H9 (cell line): Measurements from ENCODE around the gene ITGA11. TPM values are rescaled to one million over a fixed set of nuclear protein-coding genes. Genes with fewer than 3 reads are reported as not detected.

Experiments
- DNase-seq: peaks from one replicate; pipeline ENCODE4 v3.0.0-alpha.2; 2017
- H2AFZ ChIP-seq: one replicate; pipeline ENCODE4 v1.6.1; 2013; ENCODE audit warnings: mild to moderate bottlenecking, low read length, control low read depth, moderate library complexity
- H2AK5ac ChIP-seq: 2 replicates; pipeline ENCODE4 v1.6.1; 2013; ENCODE audit warnings: low read length, control low read depth, mixed read lengths; ENCODE audit not compliant: insufficient read length
- H2BK120ac ChIP-seq: one replicate; pipeline ENCODE4 v1.6.1; 2013; ENCODE audit warnings: low read depth, mild to moderate bottlenecking, low read length, control low read depth, inconsistent platforms; ENCODE audit not compliant: poor library complexity, severe bottlenecking
- H2BK12ac ChIP-seq: 2 replicates; pipeline ENCODE4 v1.6.1; 2013; ENCODE audit warnings: low read length, control low read depth, mixed read lengths, low read depth; ENCODE audit not compliant: insufficient read length
- H2BK15ac ChIP-seq: 2 replicates; pipeline ENCODE4 v1.6.1; 2013; ENCODE audit warnings: low read depth, low read length, control low read depth
- H2BK20ac ChIP-seq: one replicate; pipeline ENCODE4 v1.6.1; 2013; ENCODE audit warnings: low read depth, mild to moderate bottlenecking, low read length, control low read depth, inconsistent platforms; ENCODE audit not compliant: poor library complexity, severe bottlenecking
- H2BK5ac ChIP-seq: 2 replicates; pipeline ENCODE4 v1.6.1; 2013; ENCODE audit warnings: low read length, control low read depth, mixed read lengths; ENCODE audit not compliant: insufficient read length
- H3K14ac ChIP-seq: 2 replicates; pipeline ENCODE4 v1.6.1; 2013; ENCODE audit warnings: low read length, control low read depth; ENCODE audit not compliant: insufficient read depth
- H3K18ac ChIP-seq: 2 replicates; pipeline ENCODE4 v1.6.1; 2013; ENCODE audit warnings: low read depth, mild to moderate bottlenecking, mixed read lengths, low read length, control low read depth; ENCODE audit not compliant: insufficient read length
- H3K23ac ChIP-seq: 2 replicates; pipeline ENCODE4 v1.6.1; 2013; ENCODE audit warnings: low read length, control low read depth, mixed read lengths, low read depth; ENCODE audit not compliant: insufficient read length
- H3K23me2 ChIP-seq: 2 replicates; pipeline ENCODE4 v1.6.1; 2013; ENCODE audit warnings: low read depth, mild to moderate bottlenecking, mixed read lengths, low read length, control low read depth; ENCODE audit not compliant: insufficient read length, poor library complexity, severe bottlenecking
- H3K27ac ChIP-seq: 2 replicates; pipeline ENCODE4 v1.5.1; 2013; ENCODE audit warnings: low read length, control low read depth, mixed read lengths, low read depth; ENCODE audit not compliant: insufficient read length
- H3K27me3 ChIP-seq: 2 replicates; pipeline ENCODE4 v1.6.1; 2013; ENCODE audit warnings: low read length, control low read depth, inconsistent platforms; ENCODE audit not compliant: insufficient read depth
- H3K4ac ChIP-seq: 2 replicates; pipeline ENCODE4 v1.6.1; 2013; ENCODE audit warnings: low read depth, mild to moderate bottlenecking, control low read depth, inconsistent platforms, low read length, moderate library complexity
- H3K4me1 ChIP-seq: 2 replicates; pipeline ENCODE4 v1.6.1; 2013; ENCODE audit warnings: low read length, control low read depth, inconsistent platforms; ENCODE audit not compliant: insufficient read depth
- H3K4me2 ChIP-seq: 2 replicates; pipeline ENCODE4 v1.6.1; 2013; ENCODE audit warnings: low read length, control low read depth, mixed read lengths; ENCODE audit not compliant: insufficient read length, insufficient read depth
- H3K56ac ChIP-seq: 2 replicates; pipeline ENCODE4 v1.6.1; 2013; ENCODE audit warnings: low read depth, mild to moderate bottlenecking, mixed read lengths, low read length, control low read depth; ENCODE audit not compliant: insufficient read length
- H3K79me1 ChIP-seq: 2 replicates; pipeline ENCODE4 v1.6.1; 2013; ENCODE audit warnings: low read depth, mild to moderate bottlenecking, moderate library complexity, low read length, control low read depth, inconsistent platforms; ENCODE audit not compliant: insufficient read depth, poor library complexity, severe bottlenecking
- H3K79me2 ChIP-seq: 2 replicates; pipeline ENCODE4 v1.6.1; 2013; ENCODE audit warnings: low read length, control low read depth, inconsistent platforms; ENCODE audit not compliant: insufficient read depth
- H3K9ac ChIP-seq: 2 replicates; pipeline ENCODE4 v1.6.1; 2013; ENCODE audit warnings: low read length, control low read depth, mixed read lengths; ENCODE audit not compliant: insufficient read length; ENCODE audit errors: extremely low read depth
- H3K9me3 ChIP-seq: one replicate; pipeline ENCODE4 v1.6.1; 2013; ENCODE audit warnings: low read depth, low read length, inconsistent platforms; ENCODE audit not compliant: control insufficient read depth
- H3T11ph ChIP-seq: one replicate; pipeline ENCODE4 v1.6.1; 2013; ENCODE audit warnings: mild to moderate bottlenecking, low read length, control low read depth, inconsistent platforms
- H4K20me1 ChIP-seq: one replicate; pipeline ENCODE4 v1.6.1; 2013; ENCODE audit not compliant: control insufficient read depth, insufficient read length, insufficient read depth
- H4K5ac ChIP-seq: 2 replicates; pipeline ENCODE4 v1.6.1; 2013; ENCODE audit warnings: low read depth, mild to moderate bottlenecking, mixed read lengths, low read length, control low read depth; ENCODE audit not compliant: insufficient read length
- H4K8ac ChIP-seq: replicated peaks from 2 replicates; pipeline ENCODE4 v1.6.1; 2013; ENCODE audit warnings: low read length, control low read depth, mixed read lengths, low read depth; ENCODE audit not compliant: insufficient read length
- H4K91ac ChIP-seq: 2 replicates; pipeline ENCODE4 v1.6.1; 2013; ENCODE audit warnings: low read depth, mild to moderate bottlenecking, moderate library complexity, mixed read lengths, low read length, control low read depth; ENCODE audit not compliant: insufficient read length
- H3K27ac Mint-ChIP-seq, 3 experiments: 2 replicates in 2 of 3; 3 replicates in 1 of 3; pipeline ENCODE4 v1.8.0; 2020 to 2021; ENCODE audit warnings: mixed read lengths in 3 of 3, mild to moderate bottlenecking in 1 of 3, moderate library complexity in 1 of 3
- H3K27me3 Mint-ChIP-seq: 2 replicates; pipeline ENCODE4 v1.8.0; 2021; ENCODE audit warnings: low read depth, mild to moderate bottlenecking, moderate library complexity, mixed read lengths
- H3K36me3 Mint-ChIP-seq, 3 experiments: 2 replicates in 2 of 3; 3 replicates in 1 of 3; pipeline ENCODE4 v1.8.0; 2020 to 2021; ENCODE audit warnings: low read depth in 3 of 3, mixed read lengths in 3 of 3; ENCODE audit not compliant: insufficient read depth in 1 of 3
- H3K4me1 Mint-ChIP-seq, 2 experiments: 2 replicates each; pipeline ENCODE4 v1.8.0; 2020; ENCODE audit warnings: mixed read lengths in 2 of 2
- H3K4me3 Mint-ChIP-seq, 2 experiments: 2 replicates in 1 of 2; 3 replicates in 1 of 2; pipeline ENCODE4 v1.8.0; 2020 to 2021; ENCODE audit warnings: mild to moderate bottlenecking in 2 of 2, mixed read lengths in 2 of 2, moderate library complexity in 1 of 2
- H3K9me3 Mint-ChIP-seq, 2 experiments: 2 replicates in 1 of 2; 3 replicates in 1 of 2; pipeline ENCODE4 v1.8.0; 2020; ENCODE audit warnings: mild to moderate bottlenecking in 2 of 2, mixed read lengths in 2 of 2, moderate library complexity in 1 of 2
- CTCF ChIP-seq: fragments of 200-600 bp; sonication (generic); conservative IDR thresholded peaks from 3 replicates; pipeline ENCODE4 v1.8.0; 2021; ENCODE audit warnings: antibody characterized with exemption, mild to moderate bottlenecking
- WGBS: extraction: QIAGEN DNeasy Blood & Tissue Kit; methylation state at CpG from one replicate; pipeline ENCODE4 v1.1.7; 2013; ENCODE audit warnings: missing lambda C conversion rate, low lambda C conversion rate, mixed read lengths; ENCODE audit not compliant: insufficient read length; ENCODE audit errors: extremely low coverage; 5-methylcytosine and 5-hydroxymethylcytosine counted together
- total RNA-seq: library from RNA; stranded (reverse); gene quantifications from 2 replicates; pipeline ENCODE4 v1.2.1, GENCODE V29; 2021

The ITGA11 gene
- total RNA-seq, 1 experiment from 2014 or later, result 0.07 TPM

GRCh38 chr15:68378595-68378994, 53.4 kb downstream of the ITGA11 start:
- no peak overlapping the region for H3K27ac ChIP-seq
- H2BK15ac ChIP-seq, result no peak overlapping the region
- H4K8ac ChIP-seq, result no peak overlapping the region
- no peak overlapping the region for H2BK120ac ChIP-seq
- Mint-ChIP-seq H3K36me3 (peaks cover 0 to 2% (median 0%) of the 10 kb centered on the region in 3 experiments; a peak in 1 of 7 replicates), H3K9me3 (no peaks in the 10 kb centered on the region; a peak in 1 of 5 replicates), H3K4me3 (no peak overlapping the region), H3K4me1 (peaks cover 6 to 13% of the 10 kb centered on the region in 2 experiments), H3K27ac (no peak overlapping the region), H3K27me3 (no peaks in the 10 kb centered on the region)
- H3K56ac ChIP-seq, result no peak overlapping the region
- H4K91ac ChIP-seq, result no peak overlapping the region
- H3K4me2 ChIP-seq, result no peak overlapping the region
- H4K20me1 ChIP-seq, result no peaks in the 10 kb centered on the region
- TF ChIP-seq CTCF, result no peak
- no peak overlapping the region for H2BK20ac ChIP-seq
- no peaks in the 10 kb centered on the region for H3K79me1 ChIP-seq
- no peak overlapping the region for H3K14ac ChIP-seq
- H3K23ac ChIP-seq, result no peak overlapping the region
- no peak overlapping the region for H2BK12ac ChIP-seq
- no peak overlapping the region for H4K5ac ChIP-seq
- no peak overlapping the region for H3T11ph ChIP-seq
- H3K4ac ChIP-seq, result no peak overlapping the region
- WGBS, result no CpG with 5 or more reads among the region's 3 CpGs
- no peak overlapping the region for H3K9ac ChIP-seq
- H3K18ac ChIP-seq, result no peak overlapping the region
- H2AK5ac ChIP-seq, result no peak overlapping the region
- no peaks in the 10 kb centered on the region for H3K23me2 ChIP-seq
- H3K4me1 ChIP-seq, result no peaks in the 10 kb centered on the region
- no peaks in the 10 kb centered on the region for H3K79me2 ChIP-seq
- H2BK5ac ChIP-seq, result no peak overlapping the region
- H3K9me3 ChIP-seq, result no peaks in the 10 kb centered on the region
- DNase-seq, result no peak
- H3K27me3 ChIP-seq, result no peaks in the 10 kb centered on the region
- no peak overlapping the region for H2AFZ ChIP-seq
